OCI-M2 (cell line): Measurements from ENCODE around the gene CCL3.
"Not testable (repeated sequence)": the region's sequence is repeated elsewhere in the genome, so short reads cannot be mapped to it uniquely, and the experiment has no call there.

Source experiments
- DNase-seq: peaks from one replicate; lab custom pipeline; 2025; ENCODE audit not compliant: unreplicated experiment; lab: John Stamatoyannopoulos, UW

Gene CCL3

GRCh38 chr17:36087897-36088572 lies 1.9 kb downstream of the CCL3 start:
- not testable (repeated sequence) for DNase-seq

GRCh38 chr17:36087471-36087870 lies 2.5 kb downstream of the CCL3 start:
- DNase-seq, result not testable (repeated sequence)

- DNase-seq, result no peak
These were observed 3.2 kb downstream of the CCL3 start for GRCh38 chr17:36086791-36087190.

GRCh38 chr17:36085765-36086164 lies 4.2 kb downstream of the CCL3 start:
- DNase-seq, result no peak

GRCh38 chr17:36083691-36084090 lies 6.3 kb downstream of the CCL3 start:
- DNase-seq, result not testable (repeated sequence)

- not testable (repeated sequence) for DNase-seq
These were observed 7.3 kb downstream of the CCL3 start for GRCh38 chr17:36082482-36083120.

- DNase-seq, result not testable (repeated sequence)
These were observed 8.1 kb downstream of the CCL3 start for GRCh38 chr17:36081681-36082471.

- DNase-seq, result no peak
These were observed 15.6 kb downstream of the CCL3 start for GRCh38 chr17:36074365-36074764.

GRCh38 chr17:36072431-36073121 lies 17.4 kb downstream of the CCL3 start:
- no peak for DNase-seq

GRCh38 chr17:36071751-36072150 lies 18.2 kb downstream of the CCL3 start:
- no peak for DNase-seq

- DNase-seq, result no peak
These were observed 19.5 kb downstream of the CCL3 start for GRCh38 chr17:36070427-36070826.

GRCh38 chr17:36069136-36069535 lies 20.8 kb downstream of the CCL3 start:
- DNase-seq, result no peak

GRCh38 chr17:36068524-36068923 lies 21.4 kb downstream of the CCL3 start:
- DNase-seq, result no peak

- DNase-seq, result no peak
These were observed 23.5 kb downstream of the CCL3 start for GRCh38 chr17:36066365-36066985.

GRCh38 chr17:36063786-36064541 lies 26.0 kb downstream of the CCL3 start, which contains the start of gene CCL18:
CCL18 (plus strand) TSS chr17:36064272; CDS start chr17:36064343, 71 bp downstream.
- DNase-seq, result no peak

GRCh38 chr17:36060816-36061215 lies 29.1 kb downstream of the CCL3 start:
- no peak for DNase-seq

GRCh38 chr17:36059406-36059805 lies 30.5 kb downstream of the CCL3 start:
- DNase-seq, result no peak

GRCh38 chr17:36057911-36058310 lies 32.0 kb downstream of the CCL3 start:
- no peak for DNase-seq

GRCh38 chr17:36055921-36056520 lies 33.9 kb downstream of the CCL3 start:
- DNase-seq, result no peak

- no peak for DNase-seq
These were observed 34.8 kb downstream of the CCL3 start for GRCh38 chr17:36055171-36055570.
